ENCODE measurements around the gene SUPT4H1. TPM values are rescaled to one million over a fixed set of nuclear protein-coding genes. Genes with fewer than 3 reads are reported as not detected.
A peak's percentile ranks its signal among the peaks of the same experiment; 100 is the strongest.
"Not testable (repeated sequence)": the region's sequence is repeated elsewhere in the genome, so short reads cannot be mapped to it uniquely, and the experiment has no call there.

Gene SUPT4H1
- total and polyA plus RNA-seq, 2 donors (not counting 1 experiment from before 2014, with no cell fraction given) = 30.2 to 60.1 TPM

GRCh38 chr17:58341136-58341860 lies 10.7 kb downstream of the SUPT4H1 start:
- POLR2A ChIA-PET = interaction anchor here (13.3 kb wide), 1 partner anchor 12 kb away, joined by 663 read pairs; the partner anchor contains the start of gene TSPOAP1
- peak overlapping the region; percentile 92 for H3K4me2 ChIP-seq (replicated peaks; ENCODE audit: low read depth, low read length, poor library complexity, severe bottlenecking)
- H3K27me3 ChIP-seq (replicated peaks in 1 of 4; ENCODE audit: control extremely low read depth in 1 of 4, control insufficient read depth in 3 of 4, insufficient read depth in 4 of 4, low read length in 3 of 4); H4K20me1 ChIP-seq (ENCODE audit: control insufficient read depth, insufficient read depth, low read length, poor library complexity, severe bottlenecking); H3K9ac ChIP-seq (ENCODE audit: low read length); intact Hi-C loops (cut with micrococcal nuclease); H3K9me3 ChIP-seq (ENCODE audit: control extremely low read depth in 1 of 3, control insufficient read depth in 2 of 3, insufficient read depth in 1 of 3, low read length in 2 of 3); H3K9me3 Mint-ChIP-seq (ENCODE audit: insufficient read depth); H3K27me3 Mint-ChIP-seq; ATAC-seq (ENCODE audit: low read depth); DNase-seq; H2AFZ ChIP-seq (ENCODE audit: insufficient read depth, low read depth, low read length, poor library complexity, severe bottlenecking): not testable (repeated sequence)
- H3K27ac Mint-ChIP-seq = peak overlapping the region; percentile 94
- peak overlapping the region in 1 of 5 experiments; percentile 33 for H3K4me3 ChIP-seq (ENCODE audit: control extremely low read depth in 1 of 5, extremely low read depth in 1 of 5, insufficient read depth in 1 of 5, low read depth in 2 of 5, low read length in 4 of 5)
- H3K4me1 Mint-ChIP-seq = peaks cover 93% of the 10 kb centered on the region
- 90% methylated on average over 4 of the region's 11 CpGs for WGBS (ENCODE audit: insufficient coverage)
- H3K4me3 Mint-ChIP-seq = peak overlapping the region; percentile 88
- H3K4me1 ChIP-seq (ENCODE audit: control insufficient read depth in 2 of 2, insufficient read depth in 2 of 2, low read length in 2 of 2) = peaks cover 86 to 98% of the 10 kb centered on the region in 2 donors
- H3K79me2 ChIP-seq (ENCODE audit: control insufficient read depth, insufficient read depth, low read length) = peaks cover 86% of the 10 kb centered on the region
- CTCF ChIA-PET = interaction anchor here (1.2 to 13.7 kb wide), 3 partner anchors 10 to 21 kb away, joined by 3 to 587 read pairs (median 16); partner anchors contain the start of genes SUPT4H1 and TSPOAP1
- peak overlapping the region; percentile 99 to 100 for H3K27ac ChIP-seq (ENCODE audit: low read length in 2 of 2)
- peaks cover 0 to 15% of the 10 kb centered on the region in 2 experiments for H3K36me3 ChIP-seq (replicated peaks in 1 of 2; ENCODE audit: control extremely low read depth in 1 of 2, control insufficient read depth in 1 of 2, extremely low read depth in 1 of 2, insufficient read depth in 2 of 2, low read length in 1 of 2)

- 50% methylated on average over 1 of the region's 5 CpGs for WGBS (ENCODE audit: insufficient coverage)
- peak overlapping the region in 3 of 5 experiments; percentile 81 to 100 (median 99) for H3K4me3 ChIP-seq (ENCODE audit: control extremely low read depth in 1 of 5, extremely low read depth in 1 of 5, insufficient read depth in 1 of 5, low read depth in 2 of 5, low read length in 4 of 5)
- peak overlapping the region; percentile 92 for H3K4me2 ChIP-seq (replicated peaks; ENCODE audit: low read depth, low read length, poor library complexity, severe bottlenecking)
- TF ChIP-seq EZH2 (IDR thresholded peaks at IDR 0.05; ENCODE audit: borderline replicate concordance, insufficient read depth, low read depth, low read length, poor library complexity, severe bottlenecking) = no peak
- TF ChIP-seq CTCF (IDR thresholded peaks at IDR 0.05) = no peak
- Mint-ChIP-seq H3K4me1 (peaks cover 93% of the 10 kb centered on the region), H3K27ac (peak overlapping the region; percentile 98), H3K4me3 (peak overlapping the region; percentile 91), H3K9me3 (ENCODE audit: insufficient read depth) (no peaks in the 10 kb centered on the region), H3K27me3 (no peaks in the 10 kb centered on the region)
- H3K9ac ChIP-seq (ENCODE audit: low read length) = peak overlapping the region; percentile 99
- ChIA-PET POLR2A (interaction anchor here (0.7 to 13.3 kb wide), 4 partner anchors 11 to 38 kb away, joined by 3 to 663 read pairs (median 102); partner anchors contain the start of genes SUPT4H1 and TSPOAP1), CTCF (interaction anchor here (1.2 to 13.7 kb wide), 4 partner anchors 9 to 77 kb away, joined by 3 to 587 read pairs (median 12); partner anchors contain the start of genes RNF43, SUPT4H1 and TSPOAP1)
- no peak overlapping the region for H2AFZ ChIP-seq (ENCODE audit: insufficient read depth, low read depth, low read length, poor library complexity, severe bottlenecking)
- DNase-seq = no peak
- H3K9me3 ChIP-seq (ENCODE audit: control extremely low read depth in 1 of 3, control insufficient read depth in 2 of 3, insufficient read depth in 1 of 3, low read length in 2 of 3) = no peaks in the 10 kb centered on the region
- intact Hi-C loops (cut with micrococcal nuclease) = no loop called here
- peak overlapping the region; percentile 99 to 100 for H3K27ac ChIP-seq (ENCODE audit: low read length in 2 of 2)
- H3K4me1 ChIP-seq (ENCODE audit: control insufficient read depth in 2 of 2, insufficient read depth in 2 of 2, low read length in 2 of 2) = peaks cover 86 to 98% of the 10 kb centered on the region in 2 donors
- peaks cover 0 to 7% of the 10 kb centered on the region in 2 experiments for H3K36me3 ChIP-seq (replicated peaks in 1 of 2; ENCODE audit: control extremely low read depth in 1 of 2, control insufficient read depth in 1 of 2, extremely low read depth in 1 of 2, insufficient read depth in 2 of 2, low read length in 1 of 2)
- peaks cover 86% of the 10 kb centered on the region for H3K79me2 ChIP-seq (ENCODE audit: control insufficient read depth, insufficient read depth, low read length)
- ATAC-seq (ENCODE audit: low read depth) = no peak
- H3K27me3 ChIP-seq (replicated peaks in 1 of 4; ENCODE audit: control extremely low read depth in 1 of 4, control insufficient read depth in 3 of 4, insufficient read depth in 4 of 4, low read length in 3 of 4) = no peaks in the 10 kb centered on the region
- H4K20me1 ChIP-seq (ENCODE audit: control insufficient read depth, insufficient read depth, low read length, poor library complexity, severe bottlenecking) = peaks cover 2% of the 10 kb centered on the region
Observed at GRCh38 chr17:58340405-58340876, 11.6 kb downstream of the SUPT4H1 start.
